ENCODE measurements around the gene BAZ1B. TPM values are rescaled to one million over a fixed set of nuclear protein-coding genes. Genes with fewer than 3 reads are reported as not detected.
"Not testable (repeated sequence)": the region's sequence is repeated elsewhere in the genome, so short reads cannot be mapped to it uniquely, and the experiment has no call there.

BAZ1B gene
- polyA plus RNA-seq, 1 donor from 2014 or later: 35.0 TPM

DNA sequence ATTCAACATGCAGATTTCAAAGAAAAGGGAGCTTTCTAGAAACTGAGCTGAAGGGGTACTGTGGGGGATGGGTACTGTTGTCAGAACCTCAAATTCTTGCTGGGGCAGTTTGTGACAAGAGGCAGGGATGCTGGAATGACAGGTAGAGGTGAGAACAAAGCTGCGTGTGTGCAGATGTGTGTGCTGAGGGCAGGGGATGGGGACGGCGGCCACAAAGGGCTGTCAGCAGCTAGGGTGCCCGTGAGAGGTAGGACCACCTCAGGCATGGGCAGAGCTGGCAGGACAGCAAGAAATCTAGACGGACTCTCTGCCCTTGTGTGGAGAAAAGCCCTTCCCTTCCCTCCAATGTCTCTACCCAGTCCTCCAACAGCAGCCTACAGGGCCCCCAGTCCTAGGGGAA is 14.4 kb upstream of the BAZ1B start:
- H3K9ac ChIP-seq (ENCODE audit: low read length): no peak overlapping the region
- H4K20me1 ChIP-seq (ENCODE audit: insufficient read depth): no peaks in the 10 kb centered on the region
- no peaks in the 10 kb centered on the region for H3K9me2 ChIP-seq (ENCODE audit: insufficient read depth, low read length)
- H3K79me2 ChIP-seq (replicated peaks; ENCODE audit: insufficient read depth, low read length): no peaks in the 10 kb centered on the region
- no peaks in the 10 kb centered on the region for H3K36me3 ChIP-seq (ENCODE audit: insufficient read depth, low read length)
- H3K27ac ChIP-seq (ENCODE audit: low read length): no peak overlapping the region
- H3K4me2 ChIP-seq (ENCODE audit: low read length): no peak overlapping the region
- H3K9me3 ChIP-seq (ENCODE audit: low read length): no peaks in the 10 kb centered on the region
- no peak overlapping the region for H3K4me3 ChIP-seq (ENCODE audit: low read length)
- H2AFZ ChIP-seq (ENCODE audit: low read depth, low read length): no peak overlapping the region
- H3K27me3 ChIP-seq (ENCODE audit: insufficient read depth, low read depth, low read length): no peaks in the 10 kb centered on the region
- TF ChIP-seq EP300 (conservative IDR thresholded peaks at IDR 0.05; ENCODE audit: poor library complexity, severe bottlenecking) (no peak), RAD21 (conservative IDR thresholded peaks at IDR 0.05) (no peak), TAF1 (IDR thresholded peaks at IDR 0.05; ENCODE audit: low read depth) (no peak), EZH2 (IDR thresholded peaks at IDR 0.05; ENCODE audit: borderline replicate concordance, insufficient read depth, low read length, poor library complexity, severe bottlenecking) (no peak), POLR2AphosphoS5 (IDR thresholded peaks at IDR 0.05) (no peak), MXI1 (conservative IDR thresholded peaks at IDR 0.05; ENCODE audit: poor library complexity, severe bottlenecking) (no peak), SMC3 (conservative IDR thresholded peaks at IDR 0.05; ENCODE audit: poor library complexity) (no peak)
- TF ChIP-seq, protein P1, sequence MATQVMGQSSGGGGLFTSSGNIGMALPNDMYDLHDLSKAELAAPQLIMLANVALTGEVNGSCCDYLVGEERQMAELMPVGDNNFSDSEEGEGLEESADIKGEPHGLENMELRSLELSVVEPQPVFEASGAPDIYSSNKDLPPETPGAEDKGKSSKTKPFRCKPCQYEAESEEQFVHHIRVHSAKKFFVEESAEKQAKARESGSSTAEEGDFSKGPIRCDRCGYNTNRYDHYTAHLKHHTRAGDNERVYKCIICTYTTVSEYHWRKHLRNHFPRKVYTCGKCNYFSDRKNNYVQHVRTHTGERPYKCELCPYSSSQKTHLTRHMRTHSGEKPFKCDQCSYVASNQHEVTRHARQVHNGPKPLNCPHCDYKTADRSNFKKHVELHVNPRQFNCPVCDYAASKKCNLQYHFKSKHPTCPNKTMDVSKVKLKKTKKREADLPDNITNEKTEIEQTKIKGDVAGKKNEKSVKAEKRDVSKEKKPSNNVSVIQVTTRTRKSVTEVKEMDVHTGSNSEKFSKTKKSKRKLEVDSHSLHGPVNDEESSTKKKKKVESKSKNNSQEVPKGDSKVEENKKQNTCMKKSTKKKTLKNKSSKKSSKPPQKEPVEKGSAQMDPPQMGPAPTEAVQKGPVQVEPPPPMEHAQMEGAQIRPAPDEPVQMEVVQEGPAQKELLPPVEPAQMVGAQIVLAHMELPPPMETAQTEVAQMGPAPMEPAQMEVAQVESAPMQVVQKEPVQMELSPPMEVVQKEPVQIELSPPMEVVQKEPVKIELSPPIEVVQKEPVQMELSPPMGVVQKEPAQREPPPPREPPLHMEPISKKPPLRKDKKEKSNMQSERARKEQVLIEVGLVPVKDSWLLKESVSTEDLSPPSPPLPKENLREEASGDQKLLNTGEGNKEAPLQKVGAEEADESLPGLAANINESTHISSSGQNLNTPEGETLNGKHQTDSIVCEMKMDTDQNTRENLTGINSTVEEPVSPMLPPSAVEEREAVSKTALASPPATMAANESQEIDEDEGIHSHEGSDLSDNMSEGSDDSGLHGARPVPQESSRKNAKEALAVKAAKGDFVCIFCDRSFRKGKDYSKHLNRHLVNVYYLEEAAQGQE (IDR thresholded peaks at IDR 0.05; ENCODE audit: borderline replicate concordance): no peak
- TF ChIP-seq, protein P2, sequence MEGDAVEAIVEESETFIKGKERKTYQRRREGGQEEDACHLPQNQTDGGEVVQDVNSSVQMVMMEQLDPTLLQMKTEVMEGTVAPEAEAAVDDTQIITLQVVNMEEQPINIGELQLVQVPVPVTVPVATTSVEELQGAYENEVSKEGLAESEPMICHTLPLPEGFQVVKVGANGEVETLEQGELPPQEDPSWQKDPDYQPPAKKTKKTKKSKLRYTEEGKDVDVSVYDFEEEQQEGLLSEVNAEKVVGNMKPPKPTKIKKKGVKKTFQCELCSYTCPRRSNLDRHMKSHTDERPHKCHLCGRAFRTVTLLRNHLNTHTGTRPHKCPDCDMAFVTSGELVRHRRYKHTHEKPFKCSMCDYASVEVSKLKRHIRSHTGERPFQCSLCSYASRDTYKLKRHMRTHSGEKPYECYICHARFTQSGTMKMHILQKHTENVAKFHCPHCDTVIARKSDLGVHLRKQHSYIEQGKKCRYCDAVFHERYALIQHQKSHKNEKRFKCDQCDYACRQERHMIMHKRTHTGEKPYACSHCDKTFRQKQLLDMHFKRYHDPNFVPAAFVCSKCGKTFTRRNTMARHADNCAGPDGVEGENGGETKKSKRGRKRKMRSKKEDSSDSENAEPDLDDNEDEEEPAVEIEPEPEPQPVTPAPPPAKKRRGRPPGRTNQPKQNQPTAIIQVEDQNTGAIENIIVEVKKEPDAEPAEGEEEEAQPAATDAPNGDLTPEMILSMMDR (IDR thresholded peaks at IDR 0.05; ENCODE audit: poor library complexity, severe bottlenecking): no peak
- no peaks in the 10 kb centered on the region for H3F3A ChIP-seq (ENCODE audit: insufficient read depth, low read length, poor library complexity, severe bottlenecking)

DNA sequence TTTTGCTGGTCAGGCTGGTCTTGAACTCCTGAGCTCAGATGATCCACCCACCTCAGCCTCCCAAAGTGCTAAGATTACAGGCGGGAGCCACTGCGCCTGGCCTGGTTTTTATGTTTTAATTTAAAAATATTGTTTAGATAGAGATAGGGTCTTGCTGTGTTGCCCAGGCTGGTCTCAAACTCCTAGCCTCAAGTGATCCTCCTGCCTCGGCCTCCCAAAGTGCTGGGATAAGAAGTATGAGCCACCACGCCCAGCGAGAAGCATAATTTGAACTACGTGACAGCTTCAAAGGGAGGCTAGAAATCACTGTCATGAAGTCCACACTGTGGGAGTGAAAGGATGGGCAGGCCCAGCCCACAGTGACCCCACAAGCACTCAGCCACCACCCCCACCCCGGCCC is 13.8 kb upstream of the BAZ1B start:
- H3K79me2 ChIP-seq (replicated peaks; ENCODE audit: insufficient read depth, low read length); H3K27ac ChIP-seq (ENCODE audit: low read length); H3K36me3 ChIP-seq (ENCODE audit: insufficient read depth, low read length): not testable (repeated sequence)

DNA sequence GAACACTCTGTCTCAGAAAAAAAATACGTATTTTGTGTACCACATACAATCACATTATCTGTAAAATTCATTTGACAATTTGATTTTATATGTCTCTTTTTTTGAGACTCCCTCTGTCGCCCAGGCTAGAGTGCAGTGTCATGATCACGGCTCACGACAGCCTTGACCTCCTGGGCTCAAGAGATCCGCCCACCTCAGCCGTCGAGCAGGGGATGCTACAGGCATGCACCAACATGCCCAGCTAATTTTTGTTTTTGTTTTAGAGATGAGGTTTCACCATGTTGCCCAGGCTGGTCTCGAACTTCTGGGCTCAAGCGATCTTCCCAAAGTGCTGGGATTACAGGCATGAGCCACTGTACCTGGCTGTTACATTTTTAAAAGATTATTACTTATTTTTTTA is 11.6 kb upstream of the BAZ1B start:
- no peak overlapping the region for H3K4me3 ChIP-seq (ENCODE audit: low read length)
- H3K79me2 ChIP-seq (replicated peaks; ENCODE audit: insufficient read depth, low read length): no peaks in the 10 kb centered on the region
- H3K36me3 ChIP-seq (ENCODE audit: insufficient read depth, low read length): no peaks in the 10 kb centered on the region
- H3K27me3 ChIP-seq (ENCODE audit: insufficient read depth, low read depth, low read length): no peaks in the 10 kb centered on the region
- H4K20me1 ChIP-seq (ENCODE audit: insufficient read depth): no peaks in the 10 kb centered on the region
- H3K9me2 ChIP-seq (ENCODE audit: insufficient read depth, low read length): no peaks in the 10 kb centered on the region
- TF ChIP-seq MXI1 (conservative IDR thresholded peaks at IDR 0.05; ENCODE audit: poor library complexity, severe bottlenecking) (no peak), POLR2AphosphoS5 (IDR thresholded peaks at IDR 0.05) (no peak), RAD21 (conservative IDR thresholded peaks at IDR 0.05) (no peak), SMC3 (conservative IDR thresholded peaks at IDR 0.05; ENCODE audit: poor library complexity) (no peak), EP300 (conservative IDR thresholded peaks at IDR 0.05; ENCODE audit: poor library complexity, severe bottlenecking) (no peak), EZH2 (IDR thresholded peaks at IDR 0.05; ENCODE audit: borderline replicate concordance, insufficient read depth, low read length, poor library complexity, severe bottlenecking) (no peak), TAF1 (IDR thresholded peaks at IDR 0.05; ENCODE audit: low read depth) (no peak)
- TF ChIP-seq, protein P2 (IDR thresholded peaks at IDR 0.05; ENCODE audit: poor library complexity, severe bottlenecking): no peak
- TF ChIP-seq, protein P1 (IDR thresholded peaks at IDR 0.05; ENCODE audit: borderline replicate concordance): no peak
- H3K9me3 ChIP-seq (ENCODE audit: low read length): no peaks in the 10 kb centered on the region
- H3K27ac ChIP-seq (ENCODE audit: low read length): no peak overlapping the region
- no peaks in the 10 kb centered on the region for H3F3A ChIP-seq (ENCODE audit: insufficient read depth, low read length, poor library complexity, severe bottlenecking)
- H3K9ac ChIP-seq (ENCODE audit: low read length): no peak overlapping the region
- H2AFZ ChIP-seq (ENCODE audit: low read depth, low read length): no peak overlapping the region
- H3K4me2 ChIP-seq (ENCODE audit: low read length): no peak overlapping the region

More for the DNA sequence above, 13.8 kb upstream of the BAZ1B start:
- not testable (repeated sequence) for H3F3A ChIP-seq (ENCODE audit: insufficient read depth, low read length, poor library complexity, severe bottlenecking); H3K4me3 ChIP-seq (ENCODE audit: low read length); H3K9me2 ChIP-seq (ENCODE audit: insufficient read depth, low read length); H2AFZ ChIP-seq (ENCODE audit: low read depth, low read length); H4K20me1 ChIP-seq (ENCODE audit: insufficient read depth); H3K9ac ChIP-seq (ENCODE audit: low read length); H3K9me3 ChIP-seq (ENCODE audit: low read length); H3K27me3 ChIP-seq (ENCODE audit: insufficient read depth, low read depth, low read length); H3K4me2 ChIP-seq (ENCODE audit: low read length)
